Bronchial epithelial cell (primary cell): Measurements from ENCODE around the gene PRKG1. TPM values are rescaled to one million over a fixed set of nuclear protein-coding genes. Genes with fewer than 3 reads are reported as not detected.

Experiments used
- DNase-seq: peaks from one replicate; pipeline ENCODE4 v3.0.0-alpha.2; 2010; ENCODE audit warnings: low read depth
- FAIRE-seq: peaks from 2 replicates; lab custom pipeline; 2011; peaks lifted over from hg19 to GRCh38; lab: Jason Lieb, UNC
- H3K27me3 ChIP-seq: 2 replicates; pipeline ENCODE4 v1.5.1; 2011; ENCODE audit warnings: low read length; ENCODE audit not compliant: control insufficient read depth, insufficient read depth
- H3K36me3 ChIP-seq: 2 replicates; pipeline ENCODE4 v1.5.1; 2011; ENCODE audit warnings: low read length; ENCODE audit not compliant: control insufficient read depth, insufficient read depth
- H3K4me3 ChIP-seq: 2 replicates; pipeline ENCODE4 v1.5.1; 2011; ENCODE audit warnings: mild to moderate bottlenecking, low read depth, low read length, control low read depth
- total RNA-seq: library from RNA; depleted of rRNA; stranded (reverse); fragments of >200 nt; gene quantifications from 2 replicates; pipeline ENCODE4 v1.2.1, GENCODE V29; 2014
- TF ChIP-seq, protein P1 (sequence below): IDR thresholded peaks from 2 replicates; pipeline ENCODE4 v1.5.1; 2011; ENCODE audit warnings: mild to moderate bottlenecking, moderate library complexity, low read length, control low read depth, inconsistent platforms; ENCODE audit not compliant: insufficient read depth, severe bottlenecking

The PRKG1 gene
- total RNA-seq, 1 donor from 2014 or later = 0.26 TPM

DNA sequence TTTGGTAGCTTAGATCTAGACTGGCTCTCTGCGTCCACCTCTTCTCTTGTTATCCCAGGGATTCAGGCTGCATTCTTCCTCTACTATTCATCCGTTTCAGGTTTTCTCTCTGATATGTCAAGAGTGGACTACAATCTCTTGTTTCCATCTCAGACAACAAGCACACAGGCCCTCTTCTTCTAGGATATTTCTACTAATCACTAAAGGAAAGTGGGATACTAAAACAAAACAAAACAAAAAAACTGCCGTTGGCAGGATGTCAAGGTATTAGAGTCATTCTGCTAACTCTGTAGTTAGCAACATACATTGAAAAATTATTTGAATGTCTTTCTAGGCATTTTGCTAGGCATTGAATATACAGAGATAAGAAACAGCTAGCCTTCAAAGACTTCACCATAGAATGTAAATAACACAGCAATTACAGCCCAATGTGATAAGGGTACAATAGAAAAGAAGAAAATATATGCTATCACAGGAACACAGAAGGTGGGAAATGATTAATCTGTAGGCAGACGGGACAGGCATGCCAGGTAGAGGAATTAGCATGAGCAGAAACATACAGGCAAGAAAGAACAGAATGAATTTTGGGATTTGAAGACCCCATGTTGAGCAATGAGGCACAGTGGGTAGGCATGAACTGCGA, 414.6 kb downstream of the PRKG1 start:
- H3K27me3 ChIP-seq = no peaks in the 10 kb centered on the region
- no peak overlapping the region for H3K4me3 ChIP-seq
- DNase-seq = no peak
- H3K36me3 ChIP-seq = no peaks in the 10 kb centered on the region
- TF ChIP-seq, protein P1, sequence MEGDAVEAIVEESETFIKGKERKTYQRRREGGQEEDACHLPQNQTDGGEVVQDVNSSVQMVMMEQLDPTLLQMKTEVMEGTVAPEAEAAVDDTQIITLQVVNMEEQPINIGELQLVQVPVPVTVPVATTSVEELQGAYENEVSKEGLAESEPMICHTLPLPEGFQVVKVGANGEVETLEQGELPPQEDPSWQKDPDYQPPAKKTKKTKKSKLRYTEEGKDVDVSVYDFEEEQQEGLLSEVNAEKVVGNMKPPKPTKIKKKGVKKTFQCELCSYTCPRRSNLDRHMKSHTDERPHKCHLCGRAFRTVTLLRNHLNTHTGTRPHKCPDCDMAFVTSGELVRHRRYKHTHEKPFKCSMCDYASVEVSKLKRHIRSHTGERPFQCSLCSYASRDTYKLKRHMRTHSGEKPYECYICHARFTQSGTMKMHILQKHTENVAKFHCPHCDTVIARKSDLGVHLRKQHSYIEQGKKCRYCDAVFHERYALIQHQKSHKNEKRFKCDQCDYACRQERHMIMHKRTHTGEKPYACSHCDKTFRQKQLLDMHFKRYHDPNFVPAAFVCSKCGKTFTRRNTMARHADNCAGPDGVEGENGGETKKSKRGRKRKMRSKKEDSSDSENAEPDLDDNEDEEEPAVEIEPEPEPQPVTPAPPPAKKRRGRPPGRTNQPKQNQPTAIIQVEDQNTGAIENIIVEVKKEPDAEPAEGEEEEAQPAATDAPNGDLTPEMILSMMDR = no peak
- no peak for FAIRE-seq

DNA sequence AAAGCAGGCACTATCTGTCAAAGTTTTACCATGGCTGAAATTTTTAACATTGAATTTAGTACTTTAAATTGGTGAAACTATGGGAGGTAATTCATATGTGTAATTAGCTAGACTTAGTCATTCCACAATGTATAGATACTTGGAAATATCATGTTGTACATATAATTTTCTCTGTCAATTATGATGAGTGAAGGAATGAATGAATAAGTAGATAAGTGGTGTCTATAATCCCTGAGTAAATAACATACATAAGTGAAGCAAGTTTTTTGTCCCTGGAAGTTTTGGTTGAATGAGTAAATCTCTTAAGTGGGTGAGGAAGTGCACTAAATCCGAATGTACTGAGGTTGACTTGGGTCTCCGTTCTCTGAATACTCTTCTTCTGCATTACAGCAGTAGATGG, 424.1 kb downstream of the PRKG1 start:
- no peaks in the 10 kb centered on the region for H3K36me3 ChIP-seq
- no peaks in the 10 kb centered on the region for H3K27me3 ChIP-seq
- DNase-seq (no peak), FAIRE-seq (no peak)
- H3K4me3 ChIP-seq = no peak overlapping the region
- TF ChIP-seq, protein P1 = no peak

DNA sequence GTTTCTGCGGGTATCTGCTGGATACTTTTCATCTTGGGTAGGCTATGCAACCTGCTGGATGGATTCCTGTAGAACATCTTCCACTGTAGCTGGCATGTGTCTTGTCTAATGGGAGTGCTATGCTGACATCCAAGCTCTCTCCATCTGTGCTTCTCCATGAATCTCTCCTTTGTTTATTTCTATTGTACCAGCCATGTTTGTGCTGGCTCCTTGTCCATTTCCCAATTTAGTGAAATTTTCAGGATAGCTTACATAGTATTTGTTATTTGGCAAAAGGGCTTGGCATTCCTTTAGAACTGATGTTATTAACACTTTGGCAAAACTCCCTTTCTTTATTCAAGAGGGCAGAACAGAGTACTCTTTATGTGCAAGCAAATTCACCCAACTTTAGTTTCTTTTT, 427.1 kb downstream of the PRKG1 start:
- TF ChIP-seq, protein P1 = no peak
- Histone ChIP-seq H3K27me3 (no peaks in the 10 kb centered on the region), H3K36me3 (no peaks in the 10 kb centered on the region), H3K4me3 (no peak overlapping the region)
- DNase-seq (no peak), FAIRE-seq (no peak)

DNA sequence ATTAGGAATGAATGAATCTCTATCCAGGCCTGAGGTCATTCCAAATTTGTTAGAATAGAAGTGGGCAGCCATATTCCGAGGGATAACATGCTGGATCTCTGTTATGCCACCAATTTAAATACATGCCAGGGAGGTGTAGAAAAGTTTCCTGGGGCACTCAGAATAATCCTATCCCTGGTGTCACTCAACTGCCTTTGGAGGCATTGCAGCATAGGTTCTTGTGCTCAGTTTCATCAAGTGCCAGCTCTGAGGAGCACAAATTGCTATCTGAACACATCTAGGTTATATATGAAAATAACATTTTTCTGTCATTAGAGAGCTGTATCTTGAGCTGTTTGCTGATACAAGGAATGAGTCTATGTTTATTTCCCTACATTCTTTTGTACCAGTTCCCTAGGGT, 427.8 kb downstream of the PRKG1 start:
- TF ChIP-seq, protein P1 = no peak
- DNase-seq (no peak), FAIRE-seq (no peak)
- Histone ChIP-seq H3K36me3 (no peaks in the 10 kb centered on the region), H3K27me3 (no peaks in the 10 kb centered on the region), H3K4me3 (no peak overlapping the region)

DNA sequence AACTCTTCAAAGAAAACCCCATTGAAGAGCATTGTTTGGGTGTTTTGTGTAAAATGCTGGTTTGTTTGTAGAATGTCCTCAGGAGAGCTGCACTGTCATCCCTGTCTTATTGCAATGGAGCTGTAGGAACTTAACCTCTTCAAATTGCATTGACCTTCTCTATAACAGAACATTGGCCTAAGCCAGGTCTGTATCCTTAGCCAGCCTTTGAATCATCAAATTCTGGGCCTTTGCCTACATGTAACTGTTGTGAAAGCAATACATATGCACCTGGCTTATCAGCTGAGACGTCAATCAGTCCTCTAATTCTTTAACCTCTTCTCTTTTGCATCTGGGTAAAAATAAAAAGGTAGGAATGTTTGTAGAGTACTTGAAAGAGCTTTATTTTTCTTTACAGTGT, 429.1 kb downstream of the PRKG1 start:
- Histone ChIP-seq H3K36me3 (no peaks in the 10 kb centered on the region), H3K27me3 (no peaks in the 10 kb centered on the region), H3K4me3 (no peak overlapping the region)
- TF ChIP-seq, protein P1 = no peak
- DNase-seq (no peak), FAIRE-seq (no peak)

GRCh38 chr10:51507476-51507875, 433.2 kb downstream of the PRKG1 start:
- Histone ChIP-seq H3K36me3 (no peaks in the 10 kb centered on the region), H3K4me3 (no peak overlapping the region), H3K27me3 (no peaks in the 10 kb centered on the region)
- FAIRE-seq (no peak), DNase-seq (no peak)
- TF ChIP-seq, protein P1 = no peak
